Fibroblast of skin of back (primary cell): Measurements from ENCODE around the gene FCER2. TPM values are rescaled to one million over a fixed set of nuclear protein-coding genes. Genes with fewer than 3 reads are reported as not detected.
"Not testable (repeated sequence)": the region's sequence is repeated elsewhere in the genome, so short reads cannot be mapped to it uniquely, and the experiment has no call there.

Source experiments
- DNase-seq: peaks from one replicate; pipeline ENCODE4 v3.0.0-alpha.2; 2013
- polyA plus RNA-seq, 2 experiments: library from polyadenylated mRNA; unstranded; fragments of 120-200 nt; gene quantifications; one replicate each; pipeline ENCODE4 v1.2.1, GENCODE V29; 2013; ENCODE audit not compliant: insufficient read length in 2 of 2

The FCER2 gene, protein sequence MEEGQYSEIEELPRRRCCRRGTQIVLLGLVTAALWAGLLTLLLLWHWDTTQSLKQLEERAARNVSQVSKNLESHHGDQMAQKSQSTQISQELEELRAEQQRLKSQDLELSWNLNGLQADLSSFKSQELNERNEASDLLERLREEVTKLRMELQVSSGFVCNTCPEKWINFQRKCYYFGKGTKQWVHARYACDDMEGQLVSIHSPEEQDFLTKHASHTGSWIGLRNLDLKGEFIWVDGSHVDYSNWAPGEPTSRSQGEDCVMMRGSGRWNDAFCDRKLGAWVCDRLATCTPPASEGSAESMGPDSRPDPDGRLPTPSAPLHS
- polyA plus RNA-seq (2013, experiment 1 of 2; ENCODE audit: insufficient read length): not detected
- polyA plus RNA-seq (2013, experiment 2 of 2; ENCODE audit: insufficient read length): not detected

GRCh38 chr19:7701654-7702457 lies at the start of gene FCER2:
FCER2 (minus strand) TSS chr19:7702131; CDS start chr19:7699760, 2,371 bp downstream.
- no peak for DNase-seq

DNA sequence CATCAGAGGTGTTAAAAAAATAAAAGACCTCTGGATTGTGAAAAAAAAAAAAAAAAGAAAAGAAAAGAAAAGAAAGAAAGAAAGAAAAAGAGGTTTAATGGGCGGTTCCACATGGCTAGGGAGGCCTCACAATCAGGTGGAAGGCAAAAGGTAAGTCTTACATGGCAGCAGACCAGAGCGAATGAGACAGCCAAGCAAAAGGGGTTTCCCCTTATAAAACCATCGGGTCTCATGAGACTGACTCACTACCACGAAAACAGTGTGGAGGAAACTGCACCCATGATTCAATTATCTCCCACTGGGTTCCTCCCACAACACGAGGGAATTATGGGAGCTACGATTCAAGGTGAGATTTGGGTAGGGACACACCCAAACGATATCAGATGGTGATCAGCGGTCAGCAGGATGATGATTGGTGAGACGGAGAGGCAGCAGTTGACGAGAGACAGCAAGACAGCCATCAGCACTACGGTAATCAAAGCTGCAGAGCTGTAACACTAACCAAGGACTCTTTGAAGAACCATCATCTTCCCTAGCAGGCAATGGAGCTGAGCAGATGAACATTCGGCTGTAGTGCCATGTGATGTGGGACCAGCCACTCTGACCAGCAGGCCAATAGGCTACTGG lies 49.3 kb upstream of the FCER2 start:
- no peak for DNase-seq

DNA sequence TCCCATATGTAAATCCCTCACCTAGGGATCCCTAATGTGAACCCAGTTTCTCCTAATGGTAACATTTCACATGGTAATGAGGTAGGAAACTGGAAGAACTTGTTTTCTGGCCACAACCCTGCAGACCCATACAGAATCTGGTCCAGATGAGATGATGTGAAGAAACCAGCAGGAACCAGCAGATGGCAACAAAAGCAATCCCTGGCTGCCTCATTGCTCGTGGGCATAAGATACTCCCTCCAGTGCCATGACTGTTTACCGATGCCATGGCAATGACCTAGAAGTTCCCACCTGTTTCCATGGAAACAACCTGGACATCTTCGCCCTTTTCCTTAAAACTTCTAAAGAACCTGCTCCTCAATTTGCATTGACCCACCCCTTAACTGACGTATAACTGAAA lies 46.8 kb upstream of the FCER2 start:
- DNase-seq: no peak

- DNase-seq: no peak
Observed at GRCh38 chr19:7748171-7748570, 46.2 kb upstream of the FCER2 start.

DNA sequence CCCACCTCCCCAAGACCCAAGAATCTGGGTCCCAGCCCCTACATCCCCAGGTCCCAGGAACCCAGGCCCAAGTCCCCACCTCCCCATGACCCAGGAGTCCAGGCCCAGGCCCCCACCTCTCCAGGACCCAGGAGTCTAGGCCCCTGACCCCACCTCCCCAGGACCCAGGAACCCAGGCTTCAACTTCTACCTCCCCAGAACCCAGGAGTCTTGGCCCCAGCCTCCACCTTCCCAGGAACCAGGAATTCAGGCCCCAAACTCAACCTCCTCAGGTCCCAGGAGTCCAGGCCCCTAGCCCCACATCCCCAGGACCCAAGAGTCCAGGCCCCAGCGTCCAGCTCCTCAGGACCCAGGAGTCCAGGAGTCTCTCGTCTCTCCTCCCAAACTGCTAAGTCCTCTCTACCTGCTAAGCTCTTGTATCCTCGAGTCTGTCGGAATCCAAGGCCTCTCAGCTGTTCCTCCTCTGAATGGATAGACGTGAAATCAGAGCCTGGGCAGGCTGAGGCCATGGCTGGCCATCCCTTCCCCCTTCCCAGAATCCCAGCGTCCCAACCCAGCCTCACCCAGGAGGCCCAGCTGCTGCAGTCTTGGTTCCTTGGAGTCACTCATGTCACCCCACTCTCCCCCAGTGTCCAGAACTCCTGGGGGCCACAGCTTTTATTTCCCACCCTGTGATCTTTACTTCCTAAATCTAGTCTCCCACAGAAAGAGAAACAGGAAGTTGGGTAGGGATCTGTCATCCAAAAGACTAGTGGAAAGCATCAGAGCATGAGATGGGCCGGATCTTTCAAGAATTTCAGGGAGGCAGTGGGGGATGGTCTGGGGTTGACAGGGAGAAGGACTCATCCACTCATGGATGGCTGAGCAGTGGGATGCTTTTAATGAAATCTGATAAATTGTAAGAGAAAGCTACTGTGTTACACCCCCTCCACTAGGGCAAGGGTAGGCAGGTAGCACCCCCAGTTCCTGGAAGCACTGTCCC lies 45.3 kb upstream of the FCER2 start, which contains the start of gene CD209:
TSS of gene CD209 (minus strand) at position 632 of the 982 bp plus-strand sequence. CDS start at position 609, 23 bp downstream.
- no peak for DNase-seq

DNA sequence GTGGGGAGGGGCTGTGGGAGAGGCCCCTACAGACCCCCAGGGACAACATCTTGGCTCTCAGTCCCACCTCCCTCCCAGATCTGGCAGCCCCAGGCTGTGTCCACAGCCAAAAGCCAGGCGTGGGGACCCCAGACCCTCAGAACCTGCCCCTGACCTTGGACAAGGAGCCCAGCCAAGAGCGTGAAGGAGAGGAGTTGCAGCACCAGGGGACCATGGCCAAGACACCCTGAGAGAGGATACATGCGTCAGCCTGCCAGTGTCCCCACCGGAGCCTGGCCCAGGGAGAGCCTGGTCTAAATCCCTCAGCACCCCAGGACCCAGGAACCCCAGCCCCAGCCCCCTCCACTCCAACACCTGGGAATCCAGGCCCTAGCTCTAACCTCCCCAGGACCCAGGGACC lies 44.4 kb upstream of the FCER2 start:
- not testable (repeated sequence) for DNase-seq

DNA sequence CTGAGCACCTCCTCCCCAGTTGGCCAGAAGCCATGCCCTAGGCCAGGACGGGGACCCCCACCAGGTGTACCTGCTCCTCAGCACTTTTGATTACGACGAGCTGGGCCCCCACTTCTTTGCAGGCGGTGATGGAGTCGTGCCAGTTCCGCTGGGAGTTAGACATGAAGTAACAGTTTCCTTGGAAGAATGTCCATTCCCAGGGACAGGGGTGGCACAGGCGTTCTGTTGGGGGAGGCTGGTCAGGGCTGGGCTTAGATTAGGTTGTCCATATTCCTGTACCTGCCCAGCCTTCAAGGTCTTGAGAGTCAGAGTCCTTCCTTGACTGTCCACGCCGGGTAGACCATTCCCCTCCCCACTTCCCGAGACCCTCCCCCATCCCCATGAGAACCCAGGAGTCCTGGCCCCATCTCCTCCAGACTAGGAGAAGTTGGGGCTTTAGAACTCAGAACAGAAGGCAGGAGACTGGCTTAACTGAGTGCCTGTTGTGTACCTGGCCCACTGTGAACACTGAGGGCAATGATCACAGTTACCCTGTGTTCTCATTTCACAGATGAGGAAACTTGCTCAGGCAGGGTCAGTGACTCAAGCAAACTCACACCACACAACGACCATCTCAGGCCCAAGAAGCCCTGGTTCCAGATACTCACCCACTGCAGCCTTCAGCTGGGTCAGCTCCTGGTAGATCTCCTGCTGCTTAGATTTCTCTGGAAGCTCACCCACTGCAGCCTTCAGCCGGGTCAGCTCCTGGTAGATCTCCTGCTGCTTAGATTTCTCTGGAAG lies 43.1 kb upstream of the FCER2 start:
- no peak for DNase-seq

DNA sequence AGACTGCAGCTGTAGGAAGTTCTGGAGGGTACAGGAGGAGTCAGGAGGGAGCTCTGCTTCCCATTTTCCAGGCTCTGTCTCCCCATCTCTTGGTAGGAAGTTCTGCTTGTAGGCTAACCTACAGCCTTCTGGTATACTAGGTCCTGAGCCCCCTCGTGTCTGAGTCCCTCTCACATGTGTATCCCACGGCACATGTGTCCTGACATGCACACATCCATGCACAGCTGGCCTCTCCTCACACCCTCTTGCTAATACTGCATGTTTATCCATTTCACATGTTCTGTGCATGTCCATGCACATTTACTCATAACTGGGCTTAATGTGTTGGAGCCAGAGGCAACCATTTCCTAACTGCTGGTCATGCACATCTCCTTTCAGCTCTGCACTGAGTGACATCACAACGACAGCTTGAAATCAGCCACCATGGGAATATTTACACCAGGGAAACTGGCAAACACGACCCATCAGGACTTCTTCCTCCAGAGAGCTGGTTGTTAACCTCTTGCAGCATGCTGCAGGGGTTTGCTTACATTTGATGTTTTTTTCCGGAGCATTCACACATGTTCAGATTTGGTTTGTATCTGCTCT lies 42.4 kb upstream of the FCER2 start:
- no peak for DNase-seq

DNA sequence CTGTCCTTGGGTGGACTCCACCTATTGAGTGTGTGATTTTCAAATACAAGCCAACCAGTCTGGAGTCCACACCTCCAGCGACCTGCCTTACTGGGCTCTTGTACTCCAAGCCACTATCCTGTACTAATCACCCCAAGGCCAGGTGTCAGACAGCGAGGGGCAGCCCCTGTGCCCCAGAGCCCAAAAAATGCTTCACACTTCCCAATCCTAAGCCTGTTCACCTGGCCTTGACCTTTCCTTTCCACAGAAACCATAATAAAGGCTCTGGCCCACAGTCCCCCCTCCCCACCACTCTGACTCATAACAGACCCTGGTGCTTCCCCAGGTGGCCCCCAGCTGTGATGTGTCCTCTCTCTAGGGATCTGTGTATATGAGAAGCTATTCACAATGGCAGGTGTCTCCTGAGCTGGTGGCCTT lies 41.5 kb upstream of the FCER2 start:
- DNase-seq: no peak

GRCh38 chr19:7742991-7743390 lies 41.1 kb upstream of the FCER2 start:
- no peak for DNase-seq

GRCh38 chr19:7742575-7742974 lies 40.6 kb upstream of the FCER2 start:
- no peak for DNase-seq

DNA sequence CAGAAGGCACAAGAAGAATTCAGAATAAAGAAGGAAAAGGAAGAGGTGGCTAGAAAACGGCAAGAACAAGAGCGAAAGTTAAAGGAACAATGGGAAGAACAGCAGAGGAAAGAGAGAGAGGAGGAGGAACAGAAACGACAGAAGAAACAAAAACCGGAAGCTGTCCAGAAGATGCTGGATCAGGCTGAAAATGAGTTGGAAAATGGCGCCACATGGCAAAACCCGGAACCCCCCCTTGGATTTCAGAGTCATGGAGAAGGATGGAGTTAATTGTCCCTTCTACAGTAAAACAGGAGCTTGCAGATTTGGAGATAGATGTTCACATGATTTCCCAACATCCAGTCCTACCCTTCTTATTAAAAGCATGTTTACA lies 38.7 kb upstream of the FCER2 start:
- no peak for DNase-seq

- no peak for DNase-seq
Observed at GRCh38 chr19:7739801-7740681, 38.1 kb upstream of the FCER2 start.

DNA sequence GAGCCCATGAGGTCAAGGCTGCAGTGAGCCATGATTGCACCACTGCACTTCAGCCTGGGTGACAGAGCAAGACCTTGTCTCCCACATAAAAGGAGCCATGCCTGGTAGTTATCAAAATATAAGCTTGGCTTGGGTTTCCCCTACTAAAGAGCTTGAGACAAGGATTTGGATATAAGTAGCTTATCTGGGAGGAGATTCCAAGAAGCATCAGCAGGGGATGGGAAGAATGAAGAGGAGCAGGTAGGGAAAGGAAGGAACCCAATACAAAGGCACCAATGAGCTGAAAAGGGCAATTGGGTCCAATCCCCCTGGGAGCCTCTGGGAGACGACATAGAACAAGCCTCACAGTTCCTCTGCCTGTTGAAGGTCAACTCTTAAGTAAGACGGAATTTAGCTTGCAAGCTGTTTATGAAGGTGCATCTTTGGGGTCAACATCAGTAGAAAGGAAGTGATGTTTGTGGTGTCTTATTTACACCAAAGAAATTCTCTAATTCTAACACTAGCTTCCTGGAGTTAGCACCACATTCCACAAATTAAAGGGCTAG lies 37.4 kb upstream of the FCER2 start:
- DNase-seq: no peak

DNA sequence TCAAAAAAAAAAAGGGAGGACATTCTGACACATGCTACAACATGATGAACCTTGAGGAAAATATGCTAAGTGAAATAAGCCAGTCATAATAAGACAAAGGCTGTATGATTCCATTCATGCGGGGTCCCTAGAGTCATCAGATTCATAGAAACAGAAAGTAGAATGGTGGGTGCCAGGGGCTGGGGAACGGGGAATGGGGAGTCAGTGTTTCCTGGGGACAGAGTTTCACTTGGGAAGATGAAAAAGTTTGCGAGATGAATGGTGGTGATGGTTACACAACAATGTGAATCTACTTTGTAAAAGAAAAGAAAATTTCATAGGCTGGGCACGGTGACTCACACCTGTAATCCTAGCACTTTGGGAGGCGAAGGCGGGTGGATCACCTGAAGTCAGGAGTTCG lies 36.1 kb upstream of the FCER2 start:
- no peak for DNase-seq

- DNase-seq: no peak
Observed at GRCh38 chr19:7737215-7737614, 35.3 kb upstream of the FCER2 start.

GRCh38 chr19:7736148-7736547 lies 34.2 kb upstream of the FCER2 start:
- DNase-seq: no peak

DNA sequence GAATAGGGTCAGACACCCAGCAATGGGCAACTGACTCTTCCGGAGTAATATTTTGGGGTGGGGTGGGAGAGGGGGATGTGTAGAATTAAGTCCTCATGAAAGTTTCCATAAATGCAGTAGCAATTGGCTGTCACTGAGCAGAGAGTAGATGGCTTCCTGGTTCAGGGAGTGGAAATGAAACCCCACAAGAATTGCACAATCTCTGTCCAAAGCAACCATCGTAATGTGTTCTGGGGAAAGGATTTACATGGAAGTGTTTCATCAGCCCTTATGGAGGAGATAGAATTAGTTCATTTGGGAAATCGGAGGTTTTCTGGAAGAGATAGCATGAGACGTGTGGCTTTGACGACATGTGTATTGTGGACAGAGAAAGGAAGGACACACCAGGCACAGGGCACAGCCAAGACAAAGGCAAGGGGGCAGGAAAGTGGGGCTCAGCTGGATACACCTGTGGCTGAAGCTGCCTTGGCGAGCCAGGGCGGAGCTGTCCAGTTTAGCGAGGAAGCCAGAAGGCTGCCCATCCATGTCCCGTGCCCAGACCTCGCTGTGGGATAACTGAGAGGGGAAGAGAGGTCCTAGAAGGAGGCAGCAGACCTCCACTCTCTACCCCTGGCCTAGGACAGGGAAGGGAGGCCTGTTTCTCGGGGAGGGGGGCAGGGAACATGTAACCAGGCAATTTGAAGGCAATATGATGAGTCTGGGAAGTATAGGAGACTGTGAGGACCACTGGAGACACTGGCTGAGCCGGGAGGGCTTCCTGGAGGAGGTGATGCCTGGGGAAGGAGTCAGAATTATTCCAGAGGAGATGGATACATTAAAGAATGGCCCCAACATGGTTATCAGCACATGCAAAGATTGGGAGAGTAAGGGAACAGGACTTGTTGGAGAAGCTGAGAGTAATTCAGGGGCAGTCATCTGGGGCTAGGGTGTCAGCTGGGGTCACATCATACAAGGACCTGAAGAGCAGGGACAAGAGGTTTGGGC lies 32.6 kb upstream of the FCER2 start:
- DNase-seq: no peak
